Activated naive CD8-positive, alpha-beta T cell treated with anti-CD3 and anti-CD28 coated beads, Interleukin-2, amount 10 ng/mL, durations not matched to agents 7 days and 5 days (primary cell): ENCODE data around the gene VSIR. TPM values are rescaled to one million over a fixed set of nuclear protein-coding genes. Genes with fewer than 3 reads are reported as not detected.
A peak's percentile ranks its signal among the peaks of the same experiment; 100 is the strongest.

Experiments used
- ATAC-seq: fragments of 150-1000 bp; cut with Tn5 transposase; one replicate; pipeline ENCODE4 v1.10.0; 2021; ENCODE audit warnings: low read depth, moderate library complexity
- POLR2A ChIA-PET: fragments of 350-600 bp; sonication (Branson Sonifier 250); formaldehyde crosslinking; loops from one replicate; lab custom pipeline; 2021; ENCODE audit warnings: antibody characterized with exemption; lab: Charles Lee
- DNase-seq: peaks from one replicate; pipeline ENCODE4 v3.0.0; 2021
- H3K27ac Mint-ChIP-seq: one replicate; pipeline ENCODE4 v1.8.0; 2022; ENCODE audit warnings: mild to moderate bottlenecking, mixed read lengths
- H3K27me3 Mint-ChIP-seq: one replicate; pipeline ENCODE4 v1.8.0; 2022; ENCODE audit warnings: mild to moderate bottlenecking, moderate library complexity, mixed read lengths
- H3K36me3 Mint-ChIP-seq: one replicate; pipeline ENCODE4 v1.8.0; 2021; ENCODE audit warnings: mild to moderate bottlenecking, mixed read lengths
- H3K4me1 Mint-ChIP-seq: one replicate; pipeline ENCODE4 v1.8.0; 2021; ENCODE audit warnings: mixed read lengths
- H3K4me3 Mint-ChIP-seq: one replicate; pipeline ENCODE4 v1.8.0; 2022; ENCODE audit warnings: mild to moderate bottlenecking, moderate library complexity, mixed read lengths
- H3K9me3 Mint-ChIP-seq: one replicate; pipeline ENCODE4 v1.8.0; 2021; ENCODE audit warnings: mixed read lengths
- total RNA-seq, 2 experiments: library from RNA; stranded (reverse); gene quantifications; one replicate each; pipeline ENCODE4 v1.2.3, GENCODE V29; 2021

Gene VSIR
- total RNA-seq, 2 experiments from 2014 or later, result 124 to 125 TPM

GRCh38 chr10:71731791-71732190, 41.5 kb downstream of the VSIR start:
- Mint-ChIP-seq H3K36me3 (no peaks in the 10 kb centered on the region), H3K4me1 (peaks cover 78% of the 10 kb centered on the region), H3K9me3 (no peaks in the 10 kb centered on the region), H3K27ac (peak overlapping the region; percentile 69), H3K27me3 (no peaks in the 10 kb centered on the region), H3K4me3 (peak overlapping the region; percentile 57)
- DNase-seq (peak; percentile 62), ATAC-seq (peak; percentile 6)
- POLR2A ChIA-PET, result interaction anchor here (0.6 to 11.6 kb wide), 7 partner anchors 11 to 41 kb away, joined by 3 to 138 read pairs (median 17); partner anchors contain the start of gene VSIR

DNA sequence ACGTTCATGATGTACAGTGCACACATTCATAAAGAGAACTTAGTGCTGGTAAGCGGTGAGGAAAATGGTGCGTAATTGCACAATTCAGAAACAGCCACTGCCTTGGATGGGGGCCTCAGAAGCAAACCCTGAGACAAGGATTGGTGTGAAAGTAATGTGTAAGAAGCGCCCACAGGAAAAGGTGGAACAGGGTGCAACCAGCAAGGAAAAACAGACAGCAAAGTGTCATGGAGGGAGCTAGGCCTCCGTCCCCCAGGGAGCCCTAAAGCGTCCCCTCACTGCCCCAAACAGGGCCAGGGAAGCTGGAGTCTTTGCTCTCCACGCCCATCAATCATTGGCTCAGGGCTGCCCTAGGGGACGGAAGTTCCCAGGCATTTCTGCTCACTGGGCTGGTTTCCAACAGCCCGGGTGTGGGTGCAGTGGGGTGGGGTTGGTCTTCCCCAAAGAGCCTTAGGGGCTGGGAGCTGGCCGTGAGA, 44.1 kb downstream of the VSIR start:
- H3K4me3 Mint-ChIP-seq, result peak overlapping the region; percentile 65
- no peaks in the 10 kb centered on the region for H3K27me3 Mint-ChIP-seq
- no peak for ATAC-seq

DNA sequence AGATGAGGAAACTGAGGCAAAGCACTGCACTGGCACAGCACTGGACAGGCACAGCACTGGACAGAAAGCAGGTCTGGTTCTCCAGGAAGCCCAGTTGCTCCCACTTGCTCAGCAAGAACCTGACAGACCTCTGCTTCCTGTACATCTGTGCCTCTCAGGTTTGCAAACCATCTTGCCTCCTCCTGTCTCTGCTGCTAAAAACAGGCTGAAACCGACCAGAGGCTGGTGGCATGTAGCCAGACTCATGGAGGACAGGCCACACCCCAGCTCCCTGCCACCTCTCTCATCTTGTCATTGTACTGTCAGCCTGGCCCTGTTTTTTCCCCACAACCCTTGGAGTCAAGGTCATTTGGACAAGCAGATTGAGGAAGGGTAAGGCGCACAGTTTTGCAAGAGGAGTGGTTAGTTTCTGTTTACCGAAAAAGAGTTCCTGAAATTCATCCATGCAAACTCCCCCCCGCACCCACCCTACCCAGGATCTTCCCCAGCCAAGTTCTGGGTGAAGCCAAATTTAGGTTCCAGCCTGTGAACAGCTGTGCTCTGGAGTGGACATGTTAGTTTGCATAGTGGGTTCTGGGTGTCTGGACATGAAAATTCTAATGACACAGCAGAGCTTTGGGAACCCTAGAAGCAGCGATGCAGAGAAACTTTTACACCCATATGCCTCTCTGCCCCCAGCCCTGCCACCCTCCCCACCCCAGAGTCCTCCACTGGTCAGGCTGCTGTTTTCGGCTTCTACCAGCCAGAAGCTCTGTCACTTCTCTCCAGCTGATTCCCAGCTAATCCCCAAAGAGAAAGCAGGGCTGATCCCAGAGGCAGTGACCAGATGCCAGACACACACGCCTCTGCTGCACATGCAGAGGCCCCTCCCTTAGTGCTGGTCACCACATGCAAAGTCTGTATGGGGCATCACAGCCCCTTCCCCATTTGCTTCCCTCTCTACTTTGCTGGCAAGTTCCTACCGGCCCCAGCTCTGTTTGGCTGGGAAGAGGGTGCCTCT, 45.3 kb downstream of the VSIR start:
- Mint-ChIP-seq H3K27me3 (no peaks in the 10 kb centered on the region), H3K4me3 (peak overlapping the region; percentile 65), H3K27ac (peak overlapping the region; percentile 97), H3K9me3 (no peaks in the 10 kb centered on the region), H3K4me1 (peaks cover 73% of the 10 kb centered on the region), H3K36me3 (no peaks in the 10 kb centered on the region)
- POLR2A ChIA-PET, result interaction anchor here (1.0 to 11.6 kb wide), 11 partner anchors 8 to 45 kb away, joined by 3 to 138 read pairs (median 12); partner anchors contain the start of gene VSIR
- no peak for DNase-seq
- ATAC-seq, result peak; percentile 53

More for the DNA sequence above, 44.1 kb downstream of the VSIR start:
- peaks cover 77% of the 10 kb centered on the region for H3K4me1 Mint-ChIP-seq
- peak overlapping the region; percentile 97 for H3K27ac Mint-ChIP-seq
- no peaks in the 10 kb centered on the region for H3K36me3 Mint-ChIP-seq
- POLR2A ChIA-PET, result interaction anchor here (1.0 to 11.6 kb wide), 6 partner anchors 10 to 44 kb away, joined by 3 to 138 read pairs (median 40); partner anchors contain the start of gene VSIR
- no peak for DNase-seq
- H3K9me3 Mint-ChIP-seq, result no peaks in the 10 kb centered on the region

DNA sequence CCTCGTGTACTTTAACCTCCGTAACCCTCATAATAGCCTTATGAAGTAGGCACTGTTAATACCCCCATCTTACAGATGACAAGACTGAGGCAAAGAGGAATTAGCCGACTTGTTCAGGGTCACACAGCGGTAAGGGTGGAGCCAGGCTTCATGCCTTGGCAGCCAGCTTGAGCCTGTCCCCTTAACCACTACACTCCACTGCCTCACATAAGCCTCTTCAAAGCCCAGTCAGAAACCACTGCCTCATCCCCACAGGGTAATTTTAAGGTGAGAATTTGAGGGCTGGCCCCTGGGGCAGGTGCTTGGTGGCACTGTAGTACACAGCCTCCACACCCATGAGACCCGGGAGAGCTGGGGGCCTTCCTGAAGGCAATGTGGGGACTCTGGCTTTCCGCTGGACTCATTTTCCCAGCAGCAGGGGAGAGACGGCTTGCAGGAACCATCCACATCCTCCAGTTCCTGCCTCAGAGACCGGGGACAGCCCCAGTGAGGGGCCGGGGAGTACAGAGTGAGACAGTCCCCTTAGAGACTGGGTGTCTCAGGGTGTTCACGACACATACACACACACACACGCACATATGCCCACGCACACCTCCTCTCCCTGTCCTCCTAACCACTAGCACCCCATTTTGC, 46.1 kb downstream of the VSIR start:
- Mint-ChIP-seq H3K27ac (peak overlapping the region; percentile 97), H3K4me3 (peak overlapping the region; percentile 65), H3K4me1 (peaks cover 66% of the 10 kb centered on the region), H3K9me3 (no peaks in the 10 kb centered on the region), H3K36me3 (no peaks in the 10 kb centered on the region), H3K27me3 (no peaks in the 10 kb centered on the region)
- DNase-seq (peak; percentile 75), ATAC-seq (peak; percentile 68)
- POLR2A ChIA-PET, result interaction anchor here (0.8 to 11.6 kb wide), 9 partner anchors 9 to 85 kb away, joined by 3 to 138 read pairs (median 25); partner anchors contain the start of gene VSIR

- Mint-ChIP-seq H3K27ac (peak overlapping the region; percentile 97), H3K4me1 (peaks cover 61% of the 10 kb centered on the region), H3K27me3 (no peaks in the 10 kb centered on the region), H3K36me3 (peaks cover 1% of the 10 kb centered on the region), H3K4me3 (peak overlapping the region; percentile 65), H3K9me3 (no peaks in the 10 kb centered on the region)
- peak; percentile 62 for DNase-seq
- peak; percentile 55 for ATAC-seq
- POLR2A ChIA-PET, result interaction anchor here (0.8 to 11.6 kb wide), 9 partner anchors 10 to 85 kb away, joined by 3 to 138 read pairs (median 25); partner anchors contain the start of gene VSIR
Measured at GRCh38 chr10:71726580-71727104, 46.7 kb downstream of the VSIR start.

- H3K27ac Mint-ChIP-seq, result peak overlapping the region; percentile 97
- H3K9me3 Mint-ChIP-seq, result no peaks in the 10 kb centered on the region
- peaks cover 2% of the 10 kb centered on the region for H3K36me3 Mint-ChIP-seq
- ATAC-seq (peak; percentile 5), DNase-seq (no peak)
- POLR2A ChIA-PET, result interaction anchor here (2.0 to 11.6 kb wide), 8 partner anchors 10 to 47 kb away, joined by 8 to 138 read pairs (median 34); partner anchors contain the start of gene VSIR
- no peaks in the 10 kb centered on the region for H3K27me3 Mint-ChIP-seq
- peak overlapping the region; percentile 65 for H3K4me3 Mint-ChIP-seq
- peaks cover 55% of the 10 kb centered on the region for H3K4me1 Mint-ChIP-seq
Measured at GRCh38 chr10:71725998-71726579, 47.2 kb downstream of the VSIR start.

DNA sequence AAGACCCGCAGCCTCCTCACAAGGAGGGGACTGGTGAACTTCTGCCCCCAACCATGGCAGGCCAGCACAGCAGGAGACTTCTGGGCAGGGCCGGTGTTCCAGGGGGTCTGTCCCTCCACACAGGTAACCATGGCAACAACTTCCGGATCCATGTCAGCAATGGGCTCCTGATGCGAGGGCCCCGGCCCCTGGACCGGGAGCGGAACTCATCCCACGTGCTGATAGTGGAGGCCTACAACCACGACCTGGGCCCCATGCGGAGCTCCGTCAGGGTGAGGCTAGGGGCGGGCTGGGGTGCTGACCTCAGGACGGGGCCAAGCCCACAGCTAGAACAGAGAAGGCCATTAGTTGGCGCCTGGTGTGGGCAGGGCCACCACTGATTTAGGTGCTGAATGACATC, 48.1 kb downstream of the VSIR start:
- H3K9me3 Mint-ChIP-seq, result no peaks in the 10 kb centered on the region
- ATAC-seq (no peak), DNase-seq (no peak)
- POLR2A ChIA-PET, result interaction anchor here (3.7 to 11.6 kb wide), 4 partner anchors 11 to 48 kb away, joined by 25 to 138 read pairs (median 83); partner anchors contain the start of gene VSIR
- peaks cover 54% of the 10 kb centered on the region for H3K4me1 Mint-ChIP-seq
- peak overlapping the region; percentile 97 for H3K27ac Mint-ChIP-seq
- no peak overlapping the region for H3K4me3 Mint-ChIP-seq
- peaks cover 2% of the 10 kb centered on the region for H3K36me3 Mint-ChIP-seq
- H3K27me3 Mint-ChIP-seq, result no peaks in the 10 kb centered on the region

DNA sequence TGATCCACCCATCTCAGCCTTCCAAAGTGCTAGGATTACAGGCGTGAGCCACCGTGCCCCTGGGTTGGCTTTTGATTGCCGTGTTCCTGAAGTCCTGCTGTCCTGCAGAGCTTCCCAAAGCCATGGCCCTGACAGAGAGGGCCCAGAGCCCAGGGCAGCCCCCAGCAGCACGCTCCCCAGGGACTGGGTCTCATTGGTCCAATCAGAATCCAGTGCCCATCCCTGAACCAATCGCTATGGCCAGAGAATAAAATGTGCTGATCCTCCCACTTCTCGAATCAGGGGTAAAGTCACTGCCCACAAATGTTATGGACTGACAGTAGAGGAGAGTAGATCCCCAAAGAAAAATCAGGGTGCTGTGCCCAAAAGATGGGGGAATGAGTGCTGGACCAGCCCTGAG, 48.8 kb downstream of the VSIR start:
- Mint-ChIP-seq H3K36me3 (peaks cover 2% of the 10 kb centered on the region), H3K4me1 (peaks cover 51% of the 10 kb centered on the region), H3K4me3 (no peak overlapping the region), H3K27me3 (no peaks in the 10 kb centered on the region), H3K27ac (peak overlapping the region; percentile 73), H3K9me3 (no peaks in the 10 kb centered on the region)
- POLR2A ChIA-PET, result interaction anchor here (1.0 to 11.6 kb wide), 4 partner anchors 10 to 48 kb away, joined by 4 to 138 read pairs (median 24); partner anchors contain the start of gene VSIR
- DNase-seq, result no peak
- ATAC-seq, result no peak

- Mint-ChIP-seq H3K4me1 (peaks cover 39% of the 10 kb centered on the region), H3K4me3 (no peak overlapping the region), H3K9me3 (no peaks in the 10 kb centered on the region), H3K36me3 (peaks cover 2% of the 10 kb centered on the region), H3K27me3 (no peaks in the 10 kb centered on the region), H3K27ac (peak overlapping the region; percentile 69)
- DNase-seq, result no peak
- ATAC-seq, result no peak
- POLR2A ChIA-PET, result interaction anchor here (0.5 to 11.6 kb wide), 5 partner anchors 9 to 301 kb away, joined by 3 to 138 read pairs (median 4); partner anchors contain the start of gene VSIR
Measured at GRCh38 chr10:71723311-71723710, 50.0 kb downstream of the VSIR start.

DNA sequence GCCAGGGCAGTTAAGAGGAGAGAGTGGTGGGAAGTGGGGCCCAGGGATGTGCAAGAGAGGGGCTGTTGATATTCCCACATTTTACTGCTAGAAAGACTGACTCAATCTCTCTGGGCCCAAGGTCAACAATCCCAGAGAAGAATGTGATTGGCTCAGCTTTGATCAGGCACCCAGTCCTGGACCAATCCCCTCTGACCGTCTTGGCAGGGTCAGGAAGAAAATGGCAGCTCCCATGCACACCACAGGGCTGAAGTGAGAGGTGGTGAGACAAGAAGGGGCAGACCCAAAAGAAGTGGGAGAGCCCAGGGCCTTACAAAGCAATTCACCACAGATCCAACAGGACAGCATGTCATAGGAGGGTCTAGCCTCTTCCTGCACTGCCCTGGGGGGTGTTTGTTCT, 50.5 kb downstream of the VSIR start:
- Mint-ChIP-seq H3K4me3 (no peak overlapping the region), H3K36me3 (peaks cover 2% of the 10 kb centered on the region), H3K9me3 (no peaks in the 10 kb centered on the region), H3K4me1 (peaks cover 34% of the 10 kb centered on the region), H3K27ac (no peak overlapping the region), H3K27me3 (no peaks in the 10 kb centered on the region)
- DNase-seq, result no peak
- POLR2A ChIA-PET, result interaction anchor here (6.1 to 11.6 kb wide), 2 partner anchors 8 to 50 kb away, joined by 44 to 138 read pairs; partner anchors contain the start of gene VSIR
- no peak for ATAC-seq

GRCh38 chr10:71721313-71721712, 52.0 kb downstream of the VSIR start:
- Mint-ChIP-seq H3K4me1 (peaks cover 19% of the 10 kb centered on the region), H3K4me3 (no peak overlapping the region), H3K9me3 (no peaks in the 10 kb centered on the region), H3K27me3 (no peaks in the 10 kb centered on the region), H3K27ac (no peak overlapping the region), H3K36me3 (peaks cover 2% of the 10 kb centered on the region)
- ATAC-seq, result no peak
- POLR2A ChIA-PET, result no interaction called here
- DNase-seq, result no peak

DNA sequence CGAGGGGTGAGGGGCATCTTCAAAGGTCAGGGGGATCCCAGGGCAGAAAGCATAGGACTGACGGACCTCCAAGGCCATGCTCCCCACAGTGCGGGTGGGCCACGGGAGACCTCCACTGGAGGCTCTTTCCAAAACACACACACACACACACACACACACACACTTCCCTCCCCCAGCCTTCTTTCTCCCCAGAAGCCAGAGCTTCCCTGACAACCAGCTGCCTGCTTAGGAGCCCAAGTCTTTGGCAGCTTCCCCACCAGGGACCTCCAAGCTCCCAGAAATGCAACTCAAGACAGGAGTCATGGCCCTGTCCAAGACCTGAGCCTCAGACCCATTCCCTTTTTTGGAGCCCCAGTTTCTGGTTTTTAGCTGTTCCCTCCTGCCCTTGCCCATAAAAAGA, 53.0 kb downstream of the VSIR start:
- H3K4me1 Mint-ChIP-seq, result peaks cover 10% of the 10 kb centered on the region
- POLR2A ChIA-PET, result no interaction called here
- H3K27ac Mint-ChIP-seq, result peak overlapping the region; percentile 56
- no peaks in the 10 kb centered on the region for H3K27me3 Mint-ChIP-seq
- H3K4me3 Mint-ChIP-seq, result no peak overlapping the region
- no peak for DNase-seq
- H3K9me3 Mint-ChIP-seq, result no peaks in the 10 kb centered on the region
- ATAC-seq, result no peak
- peaks cover 2% of the 10 kb centered on the region for H3K36me3 Mint-ChIP-seq
